ENCODE data around the gene ZNF32. TPM values are rescaled to one million over a fixed set of nuclear protein-coding genes. Genes with fewer than 3 reads are reported as not detected.

The ZNF32 gene
- total and polyA plus RNA-seq, 2 donors (not counting 1 experiment from before 2014, with no cell fraction given), result 30.6 to 60.1 TPM

- Histone ChIP-seq H3K9ac (ENCODE audit: insufficient read depth, low read length) (no peak overlapping the region), H3K4me2 (ENCODE audit: extremely low read depth, insufficient read depth, low read length) (no peak overlapping the region), H3K27me3 (ENCODE audit: control insufficient read depth, insufficient read depth, low read length) (peaks cover 8% of the 10 kb centered on the region), H3K9me3 (ENCODE audit: control insufficient read depth, insufficient read depth, low read depth, low read length) (no peaks in the 10 kb centered on the region), H3K4me1 (ENCODE audit: control insufficient read depth, extremely low read depth, insufficient read depth, low read length) (no peaks in the 10 kb centered on the region), H2AFZ (ENCODE audit: low read length) (no peak overlapping the region), H3K79me2 (ENCODE audit: control insufficient read depth, insufficient read depth, low read length) (no peaks in the 10 kb centered on the region), H3K4me3 (replicated peaks in 1 of 4; ENCODE audit: control extremely low read depth in 1 of 4, insufficient read depth in 1 of 4, low read depth in 3 of 4, low read length in 4 of 4) (no peak overlapping the region), H3K27ac (ENCODE audit: insufficient read depth, low read length) (no peak overlapping the region), H4K20me1 (ENCODE audit: control insufficient read depth, extremely low read depth, insufficient read depth, low read length) (no peaks in the 10 kb centered on the region), H3K36me3 (ENCODE audit: control insufficient read depth, insufficient read depth, low read length) (no peaks in the 10 kb centered on the region)
- TF ChIP-seq CTCF (conservative IDR thresholded peaks at IDR 0.05 in 1 of 2, IDR thresholded peaks at IDR 0.05 in 1 of 2; ENCODE audit: low read depth in 1 of 2, low read length in 2 of 2) (no peak), EZH2 (IDR thresholded peaks at IDR 0.05; ENCODE audit: low read length, missing control alignments) (no peak)
- no peak for DNase-seq (ENCODE audit: low read depth in 2 of 2)
Observed at GRCh38 chr10:43667761-43668386, 19.2 kb upstream of the ZNF32 start.

- Histone ChIP-seq H3K27me3 (ENCODE audit: control insufficient read depth, insufficient read depth, low read length) (peaks cover 8% of the 10 kb centered on the region), H3K27ac (ENCODE audit: insufficient read depth, low read length) (no peak overlapping the region), H3K9ac (ENCODE audit: insufficient read depth, low read length) (no peak overlapping the region), H3K36me3 (ENCODE audit: control insufficient read depth, insufficient read depth, low read length) (no peaks in the 10 kb centered on the region), H2AFZ (ENCODE audit: low read length) (peak overlapping the region; percentile 14), H4K20me1 (ENCODE audit: control insufficient read depth, extremely low read depth, insufficient read depth, low read length) (no peaks in the 10 kb centered on the region), H3K4me3 (replicated peaks in 1 of 4; ENCODE audit: control extremely low read depth in 1 of 4, insufficient read depth in 1 of 4, low read depth in 3 of 4, low read length in 4 of 4) (no peak overlapping the region), H3K9me3 (ENCODE audit: control insufficient read depth, insufficient read depth, low read depth, low read length) (no peaks in the 10 kb centered on the region), H3K79me2 (ENCODE audit: control insufficient read depth, insufficient read depth, low read length) (no peaks in the 10 kb centered on the region), H3K4me1 (ENCODE audit: control insufficient read depth, extremely low read depth, insufficient read depth, low read length) (no peaks in the 10 kb centered on the region), H3K4me2 (ENCODE audit: extremely low read depth, insufficient read depth, low read length) (peak overlapping the region; percentile 33)
- TF ChIP-seq EZH2 (IDR thresholded peaks at IDR 0.05; ENCODE audit: low read length, missing control alignments) (peak; percentile 36), CTCF (conservative IDR thresholded peaks at IDR 0.05 in 1 of 2, IDR thresholded peaks at IDR 0.05 in 1 of 2; ENCODE audit: low read depth in 1 of 2, low read length in 2 of 2) (peak; percentile 20 to 50)
- peak; percentile 31 to 43 for DNase-seq (ENCODE audit: low read depth in 2 of 2)
Observed at GRCh38 chr10:43667317-43667731, 18.6 kb upstream of the ZNF32 start.

- no peak for TF ChIP-seq CTCF (conservative IDR thresholded peaks at IDR 0.05 in 1 of 2, IDR thresholded peaks at IDR 0.05 in 1 of 2; ENCODE audit: low read depth in 1 of 2, low read length in 2 of 2)
- TF ChIP-seq EZH2 (IDR thresholded peaks at IDR 0.05; ENCODE audit: low read length, missing control alignments), result no peak
- Histone ChIP-seq H3K9me3 (ENCODE audit: control insufficient read depth, insufficient read depth, low read depth, low read length) (no peaks in the 10 kb centered on the region), H3K4me3 (replicated peaks in 1 of 4; ENCODE audit: control extremely low read depth in 1 of 4, insufficient read depth in 1 of 4, low read depth in 3 of 4, low read length in 4 of 4) (no peak overlapping the region)
Observed at GRCh38 chr10:43666552-43666951, 17.9 kb upstream of the ZNF32 start.

More at GRCh38 chr10:43666552-43666951, 17.9 kb upstream of the ZNF32 start:
- Histone ChIP-seq H3K4me2 (ENCODE audit: extremely low read depth, insufficient read depth, low read length) (no peak overlapping the region), H3K36me3 (ENCODE audit: control insufficient read depth, insufficient read depth, low read length) (no peaks in the 10 kb centered on the region), H3K27me3 (ENCODE audit: control insufficient read depth, insufficient read depth, low read length) (peaks cover 8% of the 10 kb centered on the region), H3K4me1 (ENCODE audit: control insufficient read depth, extremely low read depth, insufficient read depth, low read length) (no peaks in the 10 kb centered on the region), H2AFZ (ENCODE audit: low read length) (no peak overlapping the region), H3K9ac (ENCODE audit: insufficient read depth, low read length) (no peak overlapping the region), H3K27ac (ENCODE audit: insufficient read depth, low read length) (no peak overlapping the region), H4K20me1 (ENCODE audit: control insufficient read depth, extremely low read depth, insufficient read depth, low read length) (no peaks in the 10 kb centered on the region), H3K79me2 (ENCODE audit: control insufficient read depth, insufficient read depth, low read length) (no peaks in the 10 kb centered on the region)
- DNase-seq (ENCODE audit: low read depth in 2 of 2), result no peak
